Kidney (tissue), 14 donors: ENCODE data around the gene ELFN2. TPM values are rescaled to one million over a fixed set of nuclear protein-coding genes. Genes with fewer than 3 reads are reported as not detected.
A peak's percentile ranks its signal among the peaks of the same experiment; 100 is the strongest.

Experiments
- DNase-seq, 5 donors: peaks; one replicate each; pipeline ENCODE4 v3.0.0-alpha.2; 2013 to 2020
- FAIRE-seq: peaks from 2 replicates; lab custom pipeline; 2012; peaks lifted over from hg19 to GRCh38; lab: Jason Lieb, UNC
- H3K27ac ChIP-seq, 2 donors: one replicate each; pipeline ENCODE4 v1.7.0; 2013; ENCODE audit warnings: low read depth in 2 of 2, low read length in 2 of 2, inconsistent platforms in 1 of 2
- H3K27me3 ChIP-seq: one replicate; pipeline ENCODE4 v1.7.1; 2013; ENCODE audit warnings: low read length, inconsistent platforms; ENCODE audit not compliant: control insufficient read depth, insufficient read depth
- H3K36me3 ChIP-seq, 3 donors: one replicate each; pipeline versions ENCODE4 v1.7.0 to v1.7.1; 2013; ENCODE audit warnings: low read length in 3 of 3, control low read depth in 1 of 3, inconsistent platforms in 1 of 3; ENCODE audit not compliant: insufficient read depth in 3 of 3, control insufficient read depth in 2 of 3
- H3K4me1 ChIP-seq, 3 donors: one replicate each; pipeline versions ENCODE4 v1.7.0 to v1.7.1; 2013; ENCODE audit warnings: low read length in 3 of 3, inconsistent platforms in 1 of 3, low read depth in 1 of 3; ENCODE audit not compliant: control insufficient read depth in 2 of 3, insufficient read depth in 2 of 3
- H3K4me3 ChIP-seq, 3 donors: one replicate each; pipeline versions ENCODE4 v1.7.0 to v1.8.1; 2013; ENCODE audit warnings: low read length in 3 of 3, control low read depth in 1 of 3, inconsistent platforms in 1 of 3
- H3K9ac ChIP-seq, 3 donors: one replicate each; pipeline versions ENCODE4 v1.7.0 to v1.7.1; 2013; ENCODE audit warnings: low read length in 3 of 3, control low read depth in 1 of 3, inconsistent platforms in 1 of 3
- H3K9me3 ChIP-seq, 3 donors: one replicate each; pipeline versions ENCODE4 v1.7.0 to v1.7.1; 2013; ENCODE audit warnings: low read length in 3 of 3, control low read depth in 1 of 3, inconsistent platforms in 1 of 3; ENCODE audit not compliant: control insufficient read depth in 2 of 3, insufficient read depth in 1 of 3
- intact Hi-C: fragments of 100-400 bp; cut with DNase I; formaldehyde crosslinking; loops from one replicate; pipeline ENCODE4 v1.11.1; 2022
- polyA plus RNA-seq: library from polyadenylated mRNA; stranded (reverse); fragments of 350-450 nt; fragmentation: Illumina TruSeq; extraction: RNeasy Lipid Tissue Mini Kit (QIAGEN cat#74804); gene quantifications from one replicate; pipeline ENCODE4 v1.2.3, GENCODE V29; 2014; ENCODE audit warnings: low read depth, low replicate concordance; ENCODE audit not compliant: insufficient read depth
- total RNA-seq: library from RNA; stranded (reverse); fragmentation: NEBNext Ultra II Directional; extraction: Animal tissue kit (Norgen Biotek cat#: 25700); gene quantifications from one replicate; pipeline ENCODE4 v1.2.1, GENCODE V29; 2021
- TF ChIP-seq, protein P1 (sequence below): IDR thresholded peaks from 3 replicates; pipeline ENCODE4 v1.5.1; 2012; ENCODE audit warnings: mild to moderate bottlenecking, moderate library complexity, borderline replicate concordance; ENCODE audit not compliant: insufficient read depth; ENCODE audit errors: extremely low read depth
- donor health status: control.
- donor health status: control.
- donor health status: control.
- donor health status: control.
- donor health status: control.
- donor health status: DM: yes; HTN: yes; CAD: no.
- donor health status: Normal renal cell carcinoma (clear cell type).

Gene ELFN2
- total and polyA plus RNA-seq, 2 donors from 2014 or later: 0.19 to 4.6 TPM

DNA sequence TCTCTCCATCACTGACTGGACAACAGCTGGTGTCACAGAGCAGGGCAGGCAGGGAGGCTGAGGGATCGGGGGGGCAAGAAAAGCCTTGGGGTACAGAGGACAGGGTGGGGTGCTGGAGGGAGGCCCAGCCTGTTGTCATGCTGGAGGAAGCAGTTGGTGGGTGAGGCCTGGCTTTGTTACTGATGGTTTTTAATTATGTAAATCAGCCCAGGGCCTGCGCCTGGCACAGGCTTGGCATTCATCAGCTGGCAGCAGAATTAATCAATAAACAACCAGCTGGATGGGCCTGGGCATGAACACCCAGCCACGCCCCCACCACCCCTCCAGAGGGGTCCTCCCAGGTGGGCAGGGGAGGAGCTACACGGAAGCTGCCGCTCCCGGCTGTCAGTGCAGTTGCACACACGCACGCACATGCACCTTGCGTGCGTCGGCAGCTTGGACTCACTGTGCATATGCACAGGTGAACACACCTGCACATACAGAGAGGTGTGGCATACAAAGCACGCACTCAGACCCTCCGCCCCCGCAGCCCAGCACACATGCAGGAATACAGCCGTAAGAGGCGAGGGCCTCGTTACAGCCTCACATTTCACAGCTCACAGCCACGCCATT lies 21.3 kb upstream of the ELFN2 start:
- H3K27me3 ChIP-seq: no peaks in the 10 kb centered on the region
- FAIRE-seq: no peak

DNA sequence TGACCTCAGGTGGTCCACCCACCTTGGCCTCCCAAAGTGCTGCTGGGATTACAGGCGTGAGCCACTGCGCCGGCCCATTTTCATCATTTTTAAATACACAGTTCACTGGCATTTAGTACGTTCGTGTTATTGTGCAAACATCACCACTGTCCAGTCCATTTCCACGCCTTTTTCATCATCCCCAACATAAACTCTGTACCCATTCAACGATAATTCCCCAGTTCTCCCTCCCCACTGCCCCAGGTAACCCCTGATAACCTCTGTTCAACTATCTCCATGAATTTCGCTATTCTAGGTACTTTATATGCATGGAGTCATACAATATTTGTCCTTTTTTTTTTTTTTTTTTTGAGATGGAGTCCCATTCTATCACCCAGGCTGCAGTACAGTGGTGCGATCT lies 18.2 kb upstream of the ELFN2 start:
- intact Hi-C loops: no loop called here
- FAIRE-seq: no peak

More for the DNA sequence above, 21.3 kb upstream of the ELFN2 start:
- H3K9ac ChIP-seq: no peak overlapping the region
- intact Hi-C loops: no loop called here
- no peaks in the 10 kb centered on the region for H3K36me3 ChIP-seq
- no peak overlapping the region for H3K27ac ChIP-seq
- H3K9me3 ChIP-seq: no peaks in the 10 kb centered on the region
- TF ChIP-seq, protein P1, sequence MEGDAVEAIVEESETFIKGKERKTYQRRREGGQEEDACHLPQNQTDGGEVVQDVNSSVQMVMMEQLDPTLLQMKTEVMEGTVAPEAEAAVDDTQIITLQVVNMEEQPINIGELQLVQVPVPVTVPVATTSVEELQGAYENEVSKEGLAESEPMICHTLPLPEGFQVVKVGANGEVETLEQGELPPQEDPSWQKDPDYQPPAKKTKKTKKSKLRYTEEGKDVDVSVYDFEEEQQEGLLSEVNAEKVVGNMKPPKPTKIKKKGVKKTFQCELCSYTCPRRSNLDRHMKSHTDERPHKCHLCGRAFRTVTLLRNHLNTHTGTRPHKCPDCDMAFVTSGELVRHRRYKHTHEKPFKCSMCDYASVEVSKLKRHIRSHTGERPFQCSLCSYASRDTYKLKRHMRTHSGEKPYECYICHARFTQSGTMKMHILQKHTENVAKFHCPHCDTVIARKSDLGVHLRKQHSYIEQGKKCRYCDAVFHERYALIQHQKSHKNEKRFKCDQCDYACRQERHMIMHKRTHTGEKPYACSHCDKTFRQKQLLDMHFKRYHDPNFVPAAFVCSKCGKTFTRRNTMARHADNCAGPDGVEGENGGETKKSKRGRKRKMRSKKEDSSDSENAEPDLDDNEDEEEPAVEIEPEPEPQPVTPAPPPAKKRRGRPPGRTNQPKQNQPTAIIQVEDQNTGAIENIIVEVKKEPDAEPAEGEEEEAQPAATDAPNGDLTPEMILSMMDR: no peak
- H3K4me3 ChIP-seq: no peak overlapping the region
- peak in 2 of 5 donors; percentile 44 to 64 for DNase-seq
- H3K4me1 ChIP-seq: no peaks in the 10 kb centered on the region

GRCh38 chr22:37443977-37444376 lies 16.7 kb upstream of the ELFN2 start:
- DNase-seq (no peak), FAIRE-seq (no peak)
- no peak overlapping the region for H3K9ac ChIP-seq
- H3K4me1 ChIP-seq: no peaks in the 10 kb centered on the region
- H3K27me3 ChIP-seq: no peaks in the 10 kb centered on the region
- no peak overlapping the region for H3K4me3 ChIP-seq
- H3K9me3 ChIP-seq: peaks cover 0 to 4% (median 0%) of the 10 kb centered on the region in 3 donors
- intact Hi-C loops: no loop called here
- TF ChIP-seq, protein P1: no peak
- no peaks in the 10 kb centered on the region for H3K36me3 ChIP-seq
- no peak overlapping the region for H3K27ac ChIP-seq

More for the DNA sequence above, 18.2 kb upstream of the ELFN2 start:
- Histone ChIP-seq H3K4me3 (no peak overlapping the region), H3K9ac (no peak overlapping the region), H3K9me3 (peaks cover 0 to 4% (median 0%) of the 10 kb centered on the region in 3 donors), H3K4me1 (no peaks in the 10 kb centered on the region), H3K27me3 (no peaks in the 10 kb centered on the region), H3K36me3 (no peaks in the 10 kb centered on the region), H3K27ac (no peak overlapping the region)
- TF ChIP-seq, protein P1: no peak
- no peak for DNase-seq

DNA sequence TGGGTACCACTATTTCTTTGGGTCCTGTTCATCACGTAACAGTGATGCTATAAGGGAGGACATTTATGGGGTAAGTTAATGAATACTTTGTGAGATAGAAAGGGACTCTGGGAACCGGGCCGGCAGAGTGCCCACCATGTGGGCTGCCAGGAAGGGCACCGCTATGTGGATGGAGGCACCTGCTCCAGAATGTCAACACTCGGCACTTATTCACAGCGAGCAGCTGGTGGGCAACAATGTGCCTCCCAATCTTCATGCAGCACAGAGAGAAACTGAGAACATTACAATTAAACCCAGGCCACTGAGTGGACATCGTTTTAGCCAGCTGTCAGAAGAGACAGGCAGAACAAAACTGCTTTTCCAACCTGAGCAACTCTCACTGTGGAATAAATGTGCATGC lies 15.8 kb upstream of the ELFN2 start:
- Histone ChIP-seq H3K4me3 (no peak overlapping the region), H3K27me3 (no peaks in the 10 kb centered on the region), H3K36me3 (no peaks in the 10 kb centered on the region), H3K9me3 (peaks cover 0 to 4% (median 0%) of the 10 kb centered on the region in 3 donors), H3K4me1 (no peaks in the 10 kb centered on the region), H3K27ac (no peak overlapping the region), H3K9ac (no peak overlapping the region)
- intact Hi-C loops: no loop called here
- FAIRE-seq: no peak
- DNase-seq: no peak
- TF ChIP-seq, protein P1: no peak
